ENCODE measurements around the gene BROX. TPM values are rescaled to one million over a fixed set of nuclear protein-coding genes. Genes with fewer than 3 reads are reported as not detected.
A peak's percentile ranks its signal among the peaks of the same experiment; 100 is the strongest.

Gene BROX
- total RNA-seq, 2 experiments from 2014 or later, result 51.3 to 52.3 TPM

DNA sequence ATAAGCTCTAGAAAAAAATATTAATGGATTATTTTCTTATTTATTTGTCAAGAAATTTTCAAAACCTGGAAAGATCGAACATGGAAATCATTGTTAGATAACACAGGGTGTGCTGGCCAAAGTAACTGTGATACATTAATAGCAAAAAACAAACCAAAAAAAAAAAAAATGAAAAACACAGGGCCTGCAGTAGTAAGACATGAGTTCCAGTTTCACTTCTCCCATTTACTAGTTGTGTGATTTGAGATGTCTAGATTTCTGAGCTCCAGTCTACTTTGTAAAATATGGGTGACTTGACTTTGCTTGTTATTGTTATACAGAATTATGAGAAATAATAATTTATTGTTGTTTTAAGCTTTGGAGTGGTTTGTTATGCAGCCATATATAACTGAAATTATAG is 38.3 kb downstream of the BROX start:
- no peaks in the 10 kb centered on the region for H3K4me1 ChIP-seq (ENCODE audit: insufficient read depth, low read length)
- intact Hi-C loops (cut with DNase I, micrococcal nuclease), result no loop called here
- CTCF ChIA-PET, result interaction anchor here (1.8 kb wide), 1 partner anchor 373 kb away, joined by 3 read pairs; no protein-coding TSS in a partner anchor
- H3K4me3 ChIP-seq (ENCODE audit: low read length), result no peak overlapping the region
- H3K27ac ChIP-seq (ENCODE audit: low read depth in 1 of 2, low read length in 2 of 2), result no peak overlapping the region
- Mint-ChIP-seq H3K4me1 (ENCODE audit: low read depth) (no peaks in the 10 kb centered on the region), H3K36me3 (ENCODE audit: low read depth) (no peaks in the 10 kb centered on the region), H3K9me3 (no peaks in the 10 kb centered on the region), H3K4me3 (no peak overlapping the region), H3K27me3 (no peaks in the 10 kb centered on the region), H3K27ac (no peak overlapping the region)
- TF ChIP-seq, protein P1, sequence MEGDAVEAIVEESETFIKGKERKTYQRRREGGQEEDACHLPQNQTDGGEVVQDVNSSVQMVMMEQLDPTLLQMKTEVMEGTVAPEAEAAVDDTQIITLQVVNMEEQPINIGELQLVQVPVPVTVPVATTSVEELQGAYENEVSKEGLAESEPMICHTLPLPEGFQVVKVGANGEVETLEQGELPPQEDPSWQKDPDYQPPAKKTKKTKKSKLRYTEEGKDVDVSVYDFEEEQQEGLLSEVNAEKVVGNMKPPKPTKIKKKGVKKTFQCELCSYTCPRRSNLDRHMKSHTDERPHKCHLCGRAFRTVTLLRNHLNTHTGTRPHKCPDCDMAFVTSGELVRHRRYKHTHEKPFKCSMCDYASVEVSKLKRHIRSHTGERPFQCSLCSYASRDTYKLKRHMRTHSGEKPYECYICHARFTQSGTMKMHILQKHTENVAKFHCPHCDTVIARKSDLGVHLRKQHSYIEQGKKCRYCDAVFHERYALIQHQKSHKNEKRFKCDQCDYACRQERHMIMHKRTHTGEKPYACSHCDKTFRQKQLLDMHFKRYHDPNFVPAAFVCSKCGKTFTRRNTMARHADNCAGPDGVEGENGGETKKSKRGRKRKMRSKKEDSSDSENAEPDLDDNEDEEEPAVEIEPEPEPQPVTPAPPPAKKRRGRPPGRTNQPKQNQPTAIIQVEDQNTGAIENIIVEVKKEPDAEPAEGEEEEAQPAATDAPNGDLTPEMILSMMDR (IDR thresholded peaks at IDR 0.05), result no peak
- no peaks in the 10 kb centered on the region for H3K36me3 ChIP-seq (ENCODE audit: insufficient read depth, low read length)
- H3K9me3 ChIP-seq (ENCODE audit: control insufficient read depth in 1 of 2, insufficient read depth in 1 of 2, low read length in 2 of 2), result no peaks in the 10 kb centered on the region
- ATAC-seq (ENCODE audit: poor library complexity) (no peak), DNase-seq (no peak)
- H3K27me3 ChIP-seq (ENCODE audit: control insufficient read depth in 1 of 2, insufficient read depth in 2 of 2, low read length in 2 of 2), result no peaks in the 10 kb centered on the region
- POLR2A ChIA-PET, result interaction anchor here (0.6 to 0.7 kb wide), 2 partner anchors 68 to 937 kb away, joined by 3 read pairs; no protein-coding TSS in a partner anchor

DNA sequence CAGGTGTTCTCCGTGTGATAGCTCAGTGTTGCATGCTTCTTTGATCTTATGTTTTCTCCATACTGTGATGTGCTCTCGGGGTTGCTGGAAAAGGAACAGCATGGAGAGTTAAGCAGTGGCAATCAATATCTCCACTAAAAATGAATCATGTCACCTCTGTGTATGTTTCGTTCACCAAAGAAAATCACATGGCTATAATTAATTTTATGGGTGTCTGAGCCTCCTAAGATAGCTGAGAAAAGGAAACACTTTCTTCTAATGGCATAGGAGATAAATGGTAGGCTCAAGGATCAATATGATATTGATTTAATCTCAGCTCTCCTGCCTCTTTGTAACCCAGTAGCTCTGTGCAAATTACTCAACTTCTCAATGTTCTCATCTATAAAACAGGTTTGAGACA is 38.9 kb downstream of the BROX start:
- ChIA-PET CTCF (interaction anchor here (1.8 kb wide), 1 partner anchor 372 kb away, joined by 3 read pairs; no protein-coding TSS in a partner anchor), POLR2A (interaction anchor here (0.6 to 0.8 kb wide), 3 partner anchors 12 to 936 kb away, joined by 3 read pairs; no protein-coding TSS in a partner anchor)
- Mint-ChIP-seq H3K27me3 (peaks cover 1% of the 10 kb centered on the region), H3K9me3 (no peaks in the 10 kb centered on the region), H3K36me3 (ENCODE audit: low read depth) (no peaks in the 10 kb centered on the region), H3K4me3 (no peak overlapping the region), H3K27ac (no peak overlapping the region), H3K4me1 (ENCODE audit: low read depth) (no peaks in the 10 kb centered on the region)
- TF ChIP-seq, protein P1 (IDR thresholded peaks at IDR 0.05), result no peak
- Histone ChIP-seq H3K4me1 (ENCODE audit: insufficient read depth, low read length) (no peaks in the 10 kb centered on the region), H3K36me3 (ENCODE audit: insufficient read depth, low read length) (no peaks in the 10 kb centered on the region), H3K27me3 (ENCODE audit: control insufficient read depth in 1 of 2, insufficient read depth in 2 of 2, low read length in 2 of 2) (no peaks in the 10 kb centered on the region), H3K4me3 (ENCODE audit: low read length) (no peak overlapping the region), H3K9me3 (ENCODE audit: control insufficient read depth in 1 of 2, insufficient read depth in 1 of 2, low read length in 2 of 2) (no peaks in the 10 kb centered on the region), H3K27ac (ENCODE audit: low read depth in 1 of 2, low read length in 2 of 2) (no peak overlapping the region)
- intact Hi-C loops (cut with DNase I, micrococcal nuclease), result no loop called here
- ATAC-seq (ENCODE audit: poor library complexity) (no peak), DNase-seq (no peak)

DNA sequence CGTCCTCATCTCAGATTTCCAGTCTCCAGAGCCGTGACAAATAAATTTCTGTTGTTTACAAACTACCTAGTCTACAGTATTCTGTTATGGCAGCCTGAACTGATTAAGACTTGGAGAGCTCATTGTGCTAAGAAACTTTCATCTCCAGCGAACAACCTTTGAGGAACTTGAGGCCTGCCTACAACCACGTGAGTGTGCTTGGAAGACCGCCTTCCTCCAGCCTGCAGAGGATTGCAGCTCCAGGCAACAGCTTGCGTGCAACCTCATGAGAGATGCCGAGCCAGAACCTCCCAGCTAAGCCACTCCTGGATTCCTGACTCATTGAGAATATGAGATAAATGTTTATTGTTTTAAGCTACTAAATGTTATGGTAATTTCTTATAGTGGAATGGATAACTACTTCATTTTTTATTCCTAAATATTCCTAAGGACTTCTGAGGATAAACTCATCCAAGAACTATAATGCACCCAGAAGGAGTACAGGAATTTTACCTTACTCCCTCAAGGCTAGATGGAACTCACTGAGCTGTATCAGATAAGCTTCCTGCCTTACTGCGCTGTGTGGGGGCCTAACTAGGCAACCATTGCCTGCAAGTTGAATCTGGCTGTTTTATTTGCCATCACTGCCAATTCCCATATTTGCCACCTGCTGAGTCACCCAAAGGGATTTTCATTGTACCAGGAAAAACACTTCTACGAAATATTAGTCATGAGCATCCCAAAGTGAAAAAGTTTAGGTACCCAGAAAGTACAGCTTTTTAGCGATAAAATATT is 42.2 kb downstream of the BROX start:
- Mint-ChIP-seq H3K36me3 (ENCODE audit: low read depth) (no peaks in the 10 kb centered on the region), H3K4me3 (no peak overlapping the region), H3K9me3 (no peaks in the 10 kb centered on the region), H3K4me1 (ENCODE audit: low read depth) (no peaks in the 10 kb centered on the region), H3K27me3 (peaks cover 14% of the 10 kb centered on the region), H3K27ac (no peak overlapping the region)
- Histone ChIP-seq H3K27ac (ENCODE audit: low read depth in 1 of 2, low read length in 2 of 2) (no peak overlapping the region), H3K4me1 (ENCODE audit: insufficient read depth, low read length) (no peaks in the 10 kb centered on the region), H3K9me3 (ENCODE audit: control insufficient read depth in 1 of 2, insufficient read depth in 1 of 2, low read length in 2 of 2) (no peaks in the 10 kb centered on the region), H3K27me3 (ENCODE audit: control insufficient read depth in 1 of 2, insufficient read depth in 2 of 2, low read length in 2 of 2) (no peaks in the 10 kb centered on the region), H3K36me3 (ENCODE audit: insufficient read depth, low read length) (no peaks in the 10 kb centered on the region), H3K4me3 (ENCODE audit: low read length) (no peak overlapping the region)
- TF ChIP-seq, protein P1 (IDR thresholded peaks at IDR 0.05), result no peak
- CTCF ChIA-PET, result no interaction called here
- intact Hi-C loops (cut with DNase I, micrococcal nuclease), result no loop called here
- POLR2A ChIA-PET, result no interaction called here
- ATAC-seq (ENCODE audit: poor library complexity), result no peak
- DNase-seq, result peak in 2 of 14 experiments; percentile 11 to 18
